SU-DHL-6 (cell line): ENCODE measurements around the gene MAPKAPK2.

Experiments
- H2AFZ ChIP-seq: fragments of 200-600 bp; sonication (generic); 2 replicates; pipeline ENCODE4 v1.6.1; 2014; ENCODE audit warnings: low read depth, mild to moderate bottlenecking, moderate library complexity, mixed read lengths, antibody characterized with exemption, low read length; ENCODE audit not compliant: severe bottlenecking
- H3F3A ChIP-seq: fragments of 200-600 bp; shearing (Covaris generic); 2 replicates; pipeline ENCODE4 v1.6.0; 2016; ENCODE audit warnings: antibody characterized with exemption, mild to moderate bottlenecking; ENCODE audit not compliant: insufficient read depth
- H3K27ac ChIP-seq: fragments of 200-600 bp; sonication (generic); 2 replicates; pipeline ENCODE4 v1.5.1; 2016; ENCODE audit warnings: low read depth, mild to moderate bottlenecking, low read length, moderate library complexity, mixed read lengths
- H3K27me3 ChIP-seq: fragments of 200-600 bp; sonication (generic), shearing (Covaris generic); 2 replicates; pipeline ENCODE4 v1.6.0; 2014; ENCODE audit warnings: mild to moderate bottlenecking, low read length
- H3K36me3 ChIP-seq: fragments of 200-600 bp; sonication (generic); 2 replicates; pipeline ENCODE4 v1.6.1; 2014; ENCODE audit warnings: mild to moderate bottlenecking, low read length, mixed read lengths
- H3K4me2 ChIP-seq: fragments of 300-600, 200-600 bp; shearing (Covaris generic), sonication (generic); 2 replicates; pipeline ENCODE4 v1.6.0; 2014; ENCODE audit warnings: low read length, low read depth, mild to moderate bottlenecking; ENCODE audit not compliant: poor library complexity, severe bottlenecking
- H3K4me3 ChIP-seq: fragments of 200-600 bp; sonication (generic); 2 replicates; pipeline ENCODE4 v1.5.1; 2014; ENCODE audit warnings: antibody characterized with exemption, low read length, mild to moderate bottlenecking, mixed read lengths; ENCODE audit not compliant: insufficient read depth, poor library complexity, severe bottlenecking
- H3K79me2 ChIP-seq: fragments of 200-600 bp; sonication (generic); 2 replicates; pipeline ENCODE4 v1.6.1; 2014; ENCODE audit warnings: mild to moderate bottlenecking, low read length, moderate library complexity; ENCODE audit not compliant: insufficient read depth
- H3K9ac ChIP-seq: fragments of 200-600 bp; sonication (generic); 2 replicates; pipeline ENCODE4 v1.7.0; 2014; ENCODE audit warnings: mild to moderate bottlenecking, low read length
- H3K9me2 ChIP-seq: fragments of 200-600 bp; sonication (generic); replicated peaks from 2 replicates; pipeline ENCODE4 v1.6.1; 2014; ENCODE audit warnings: low read length; ENCODE audit not compliant: insufficient read depth
- H3K9me3 ChIP-seq: fragments of 200-600 bp; sonication (generic); 2 replicates; pipeline ENCODE4 v1.6.1; 2014; ENCODE audit warnings: low read length, mixed read lengths; ENCODE audit not compliant: insufficient read depth
- H4K20me1 ChIP-seq: fragments of 200-600 bp; sonication (generic); 2 replicates; pipeline ENCODE4 v1.6.1; 2014; ENCODE audit warnings: low read depth, mild to moderate bottlenecking, antibody characterized with exemption, low read length, moderate library complexity, mixed read lengths
- EZH2phosphoT487 ChIP-seq: fragments of 200-600 bp; sonication (generic), shearing (Covaris generic); conservative IDR thresholded peaks from 2 replicates; pipeline ENCODE4 v1.6.1; 2018; ENCODE audit warnings: mild to moderate bottlenecking, antibody characterized with exemption, low read length, moderate library complexity, mixed read lengths
- TF ChIP-seq, protein P1 (sequence below): fragments of 200-600 bp; sonication (generic); IDR thresholded peaks from one replicate; pipeline ENCODE4 v1.5.1; 2017; ENCODE audit warnings: antibody characterized with exemption, mild to moderate bottlenecking, low read length, moderate library complexity; ENCODE audit not compliant: insufficient read depth, poor library complexity, severe bottlenecking

The MAPKAPK2 gene

GRCh38 chr1:206729050-206729449, 44.3 kb downstream of the MAPKAPK2 start:
- Histone ChIP-seq H3K36me3 (no peaks in the 10 kb centered on the region), H3F3A (no peaks in the 10 kb centered on the region), H3K27ac (no peak overlapping the region), H3K4me2 (no peak overlapping the region), H3K27me3 (no peaks in the 10 kb centered on the region), H2AFZ (no peak overlapping the region), H3K9me3 (no peaks in the 10 kb centered on the region), H3K4me3 (no peak overlapping the region), H4K20me1 (no peaks in the 10 kb centered on the region), H3K9me2 (no peaks in the 10 kb centered on the region), H3K9ac (no peak overlapping the region), H3K79me2 (no peaks in the 10 kb centered on the region)
- TF ChIP-seq EZH2phosphoT487, result no peak
- TF ChIP-seq, protein P1, sequence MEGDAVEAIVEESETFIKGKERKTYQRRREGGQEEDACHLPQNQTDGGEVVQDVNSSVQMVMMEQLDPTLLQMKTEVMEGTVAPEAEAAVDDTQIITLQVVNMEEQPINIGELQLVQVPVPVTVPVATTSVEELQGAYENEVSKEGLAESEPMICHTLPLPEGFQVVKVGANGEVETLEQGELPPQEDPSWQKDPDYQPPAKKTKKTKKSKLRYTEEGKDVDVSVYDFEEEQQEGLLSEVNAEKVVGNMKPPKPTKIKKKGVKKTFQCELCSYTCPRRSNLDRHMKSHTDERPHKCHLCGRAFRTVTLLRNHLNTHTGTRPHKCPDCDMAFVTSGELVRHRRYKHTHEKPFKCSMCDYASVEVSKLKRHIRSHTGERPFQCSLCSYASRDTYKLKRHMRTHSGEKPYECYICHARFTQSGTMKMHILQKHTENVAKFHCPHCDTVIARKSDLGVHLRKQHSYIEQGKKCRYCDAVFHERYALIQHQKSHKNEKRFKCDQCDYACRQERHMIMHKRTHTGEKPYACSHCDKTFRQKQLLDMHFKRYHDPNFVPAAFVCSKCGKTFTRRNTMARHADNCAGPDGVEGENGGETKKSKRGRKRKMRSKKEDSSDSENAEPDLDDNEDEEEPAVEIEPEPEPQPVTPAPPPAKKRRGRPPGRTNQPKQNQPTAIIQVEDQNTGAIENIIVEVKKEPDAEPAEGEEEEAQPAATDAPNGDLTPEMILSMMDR, result no peak

GRCh38 chr1:206729507-206729906, 44.8 kb downstream of the MAPKAPK2 start:
- Histone ChIP-seq H3K36me3 (no peaks in the 10 kb centered on the region), H3K9me3 (no peaks in the 10 kb centered on the region)

DNA sequence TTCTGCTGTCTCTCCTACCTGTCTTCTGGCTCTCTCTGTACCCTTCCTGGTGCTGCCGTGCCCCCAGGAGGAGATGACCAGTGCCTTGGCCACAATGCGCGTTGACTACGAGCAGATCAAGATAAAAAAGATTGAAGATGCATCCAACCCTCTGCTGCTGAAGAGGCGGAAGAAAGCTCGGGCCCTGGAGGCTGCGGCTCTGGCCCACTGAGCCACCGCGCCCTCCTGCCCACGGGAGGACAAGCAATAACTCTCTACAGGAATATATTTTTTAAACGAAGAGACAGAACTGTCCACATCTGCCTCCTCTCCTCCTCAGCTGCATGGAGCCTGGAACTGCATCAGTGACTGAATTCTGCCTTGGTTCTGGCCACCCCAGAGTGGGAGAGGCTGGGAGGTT, 47.8 kb downstream of the MAPKAPK2 start:
- no peaks in the 10 kb centered on the region for H4K20me1 ChIP-seq
- H3F3A ChIP-seq, result no peaks in the 10 kb centered on the region

More at GRCh38 chr1:206729507-206729906, 44.8 kb downstream of the MAPKAPK2 start:
- H3K27ac ChIP-seq, result no peak overlapping the region
- no peak overlapping the region for H3K9ac ChIP-seq
- H4K20me1 ChIP-seq, result no peaks in the 10 kb centered on the region
- H3F3A ChIP-seq, result no peaks in the 10 kb centered on the region
- TF ChIP-seq EZH2phosphoT487, result no peak
- TF ChIP-seq, protein P1, result no peak
- H3K79me2 ChIP-seq, result no peaks in the 10 kb centered on the region
- no peaks in the 10 kb centered on the region for H3K9me2 ChIP-seq
- H3K4me3 ChIP-seq, result no peak overlapping the region
- H2AFZ ChIP-seq, result no peak overlapping the region
- H3K4me2 ChIP-seq, result no peak overlapping the region
- H3K27me3 ChIP-seq, result no peaks in the 10 kb centered on the region

More for the DNA sequence above, 47.8 kb downstream of the MAPKAPK2 start:
- Histone ChIP-seq H3K36me3 (no peaks in the 10 kb centered on the region), H3K9me3 (no peaks in the 10 kb centered on the region), H3K27ac (no peak overlapping the region), H3K27me3 (no peaks in the 10 kb centered on the region), H3K9me2 (no peaks in the 10 kb centered on the region), H3K79me2 (no peaks in the 10 kb centered on the region), H3K4me3 (no peak overlapping the region), H3K9ac (no peak overlapping the region), H2AFZ (no peak overlapping the region), H3K4me2 (no peak overlapping the region)
- TF ChIP-seq EZH2phosphoT487, result no peak
- TF ChIP-seq, protein P1, result no peak
